Tibial artery (tissue), 4 donors: Measurements from ENCODE around the gene BAZ2B.
A peak's percentile ranks its signal among the peaks of the same experiment; 100 is the strongest.

Source experiments
- DNase-seq, 2 donors: peaks; one replicate each; pipeline ENCODE4 v3.0.0-alpha.2; 2019
- H3K27ac ChIP-seq, 2 donors: fragments of 200-600 bp; sonication (generic) in 1 of 2; 1 replicate in 1 of 2; 2 replicates in 1 of 2; pipeline ENCODE4 v1.5.1; 2018 to 2019; ENCODE audit warnings: mild to moderate bottlenecking in 1 of 2
- H3K27me3 ChIP-seq, 2 donors: fragments of 200-600 bp; sonication (generic) in 1 of 2; one replicate each; pipeline versions ENCODE4 v1.5.1 to v1.6.0; 2016 to 2019
- H3K36me3 ChIP-seq, 3 donors: fragments of 200-600 bp; sonication (generic) in 2 of 3; one replicate each; pipeline ENCODE4 v1.5.1; 2016 to 2019; ENCODE audit warnings: mild to moderate bottlenecking in 2 of 3
- H3K4me1 ChIP-seq, 4 donors: fragments of 200-600 bp; sonication (generic) in 2 of 4; 1 replicate in 3 of 4; 2 replicates in 1 of 4; pipeline ENCODE4 v1.5.1; 2016 to 2019
- H3K4me3 ChIP-seq, 2 donors: fragments of 200-600 bp; sonication (generic) in 1 of 2; 1 replicate in 1 of 2; 2 replicates in 1 of 2; pipeline ENCODE4 v1.5.1; 2018 to 2019; ENCODE audit warnings: mild to moderate bottlenecking in 2 of 2
- H3K9me3 ChIP-seq, 3 donors: fragments of 200-600 bp; sonication (generic) in 1 of 3; one replicate each; pipeline ENCODE4 v1.5.1; 2016 to 2019
- CTCF ChIP-seq, 2 experiments: fragments of 200-600 bp in 1 of 2; fragments of 450-650 bp in 1 of 2; IDR thresholded peaks; one replicate each; pipeline ENCODE4 v1.5.1; 2017 to 2019; ENCODE audit warnings: antibody characterized with exemption in 2 of 2, mild to moderate bottlenecking in 1 of 2, moderate library complexity in 1 of 2
- intact Hi-C: fragments of 100-400 bp; cut with DNase I; formaldehyde crosslinking; loops from one replicate; pipeline ENCODE4 v1.15.0; 2023; ENCODE audit warnings: low total_unique reads

BAZ2B gene

GRCh38 chr2:159612255-159612901 is 4.0 kb downstream of the BAZ2B start:
- intact Hi-C loops = loop anchor here (10.0 kb wide), 2 partner anchors 102 to 182 kb away; partner anchors contain the start of genes CD302 and MARCHF7
- Histone ChIP-seq H3K9me3 (no peaks in the 10 kb centered on the region), H3K4me1 (peaks cover 0 to 63% (median 8%) of the 10 kb centered on the region in 4 donors), H3K36me3 (no peaks in the 10 kb centered on the region), H3K27ac (peak overlapping the region in 1 of 2 donors; percentile 97), H3K4me3 (no peak overlapping the region), H3K27me3 (no peaks in the 10 kb centered on the region)
- DNase-seq = no peak
- no peak for TF ChIP-seq CTCF (IDR thresholded peaks at IDR 0.05)

GRCh38 chr2:159609811-159610549 is 6.4 kb downstream of the BAZ2B start:
- no peak overlapping the region for H3K27ac ChIP-seq
- H3K9me3 ChIP-seq = no peaks in the 10 kb centered on the region
- no peaks in the 10 kb centered on the region for H3K27me3 ChIP-seq
- H3K36me3 ChIP-seq = no peaks in the 10 kb centered on the region
- H3K4me3 ChIP-seq = no peak overlapping the region
- peaks cover 0 to 80% (median 15%) of the 10 kb centered on the region in 4 donors for H3K4me1 ChIP-seq
- no peak for DNase-seq
- intact Hi-C loops = loop anchor here (10.0 kb wide), 2 partner anchors 105 to 185 kb away; partner anchors contain the start of genes CD302 and MARCHF7
- no peak for TF ChIP-seq CTCF (IDR thresholded peaks at IDR 0.05)

- Histone ChIP-seq H3K9me3 (no peaks in the 10 kb centered on the region), H3K4me3 (no peak overlapping the region), H3K4me1 (peaks cover 0 to 81% (median 15%) of the 10 kb centered on the region in 4 donors), H3K27ac (no peak overlapping the region), H3K27me3 (no peaks in the 10 kb centered on the region), H3K36me3 (no peaks in the 10 kb centered on the region)
- TF ChIP-seq CTCF (IDR thresholded peaks at IDR 0.05) = no peak
- intact Hi-C loops = no loop called here
- no peak for DNase-seq
These were observed 7.5 kb downstream of the BAZ2B start for GRCh38 chr2:159608723-159609308.

GRCh38 chr2:159608108-159608507 is 8.2 kb downstream of the BAZ2B start:
- no peaks in the 10 kb centered on the region for H3K36me3 ChIP-seq
- H3K4me1 ChIP-seq = peaks cover 0 to 74% (median 15%) of the 10 kb centered on the region in 4 donors
- intact Hi-C loops = no loop called here
- no peak overlapping the region for H3K4me3 ChIP-seq
- TF ChIP-seq CTCF (IDR thresholded peaks at IDR 0.05) = no peak
- H3K27ac ChIP-seq = no peak overlapping the region
- H3K9me3 ChIP-seq = no peaks in the 10 kb centered on the region
- no peaks in the 10 kb centered on the region for H3K27me3 ChIP-seq
- DNase-seq = no peak

GRCh38 chr2:159606287-159606686 is 10.1 kb downstream of the BAZ2B start:
- Histone ChIP-seq H3K4me3 (no peak overlapping the region), H3K36me3 (no peaks in the 10 kb centered on the region), H3K27ac (peak overlapping the region in 1 of 2 donors; percentile 36), H3K27me3 (no peaks in the 10 kb centered on the region), H3K4me1 (peaks cover 0 to 57% (median 15%) of the 10 kb centered on the region in 4 donors), H3K9me3 (no peaks in the 10 kb centered on the region)
- no peak for DNase-seq
- intact Hi-C loops = no loop called here
- TF ChIP-seq CTCF (IDR thresholded peaks at IDR 0.05) = no peak
